Stimulated activated CD4-positive, alpha-beta T cell treated with anti-CD3 and anti-CD28 coated beads, Interleukin-2, amount 100 ng/mL, for 4 hours (primary cell): Measurements from ENCODE around the gene OPN1LW.
"Not testable (repeated sequence)": the region's sequence is repeated elsewhere in the genome, so short reads cannot be mapped to it uniquely, and the experiment has no call there.

Source experiments
- DNase-seq: peaks from one replicate; pipeline ENCODE4 v3.0.0-alpha.2; 2020; ENCODE audit warnings: low read depth

The OPN1LW gene

GRCh38 chrX:154135458-154136229 is 8.4 kb upstream of the OPN1LW start:
- no peak for DNase-seq

- peak; percentile 54 for DNase-seq
Measured at GRCh38 chrX:154136627-154137161, 7.3 kb upstream of the OPN1LW start.

GRCh38 chrX:154138857-154139256 is 5.2 kb upstream of the OPN1LW start:
- DNase-seq = no peak

- DNase-seq = no peak
Measured at GRCh38 chrX:154140206-154140605, 3.8 kb upstream of the OPN1LW start.

- DNase-seq = no peak
Measured at GRCh38 chrX:154140742-154141141, 3.3 kb upstream of the OPN1LW start.

- no peak for DNase-seq
Measured at GRCh38 chrX:154142386-154142785, 1.7 kb upstream of the OPN1LW start.

GRCh38 chrX:154142950-154143745 is 895 bp upstream of the OPN1LW start:
- DNase-seq = no peak

- not testable (repeated sequence) for DNase-seq
Measured at GRCh38 chrX:154151030-154151429, 7.0 kb downstream of the OPN1LW start.

GRCh38 chrX:154156221-154156620 is 12.2 kb downstream of the OPN1LW start:
- DNase-seq = not testable (repeated sequence)

GRCh38 chrX:154157207-154157606 is 13.2 kb downstream of the OPN1LW start:
- not testable (repeated sequence) for DNase-seq

GRCh38 chrX:154159345-154159744 is 15.3 kb downstream of the OPN1LW start:
- DNase-seq = not testable (repeated sequence)

GRCh38 chrX:154164902-154165301 is 20.9 kb downstream of the OPN1LW start:
- not testable (repeated sequence) for DNase-seq

GRCh38 chrX:154168384-154168783 is 24.3 kb downstream of the OPN1LW start:
- not testable (repeated sequence) for DNase-seq

GRCh38 chrX:154172535-154172943 is 28.5 kb downstream of the OPN1LW start:
- not testable (repeated sequence) for DNase-seq

- DNase-seq = not testable (repeated sequence)
Measured at GRCh38 chrX:154174356-154174755, 30.3 kb downstream of the OPN1LW start.

- not testable (repeated sequence) for DNase-seq
Measured at GRCh38 chrX:154182296-154182695, 38.3 kb downstream of the OPN1LW start, which contains the start of gene OPN1MW. Gene OPN1MW (plus strand): TSS chrX:154182596. CDS start chrX:154182678, 82 bp downstream.

GRCh38 chrX:154183794-154184193 is 39.8 kb downstream of the OPN1LW start:
- DNase-seq = not testable (repeated sequence)

GRCh38 chrX:154192846-154193245 is 48.8 kb downstream of the OPN1LW start:
- not testable (repeated sequence) for DNase-seq

GRCh38 chrX:154194316-154194715 is 50.3 kb downstream of the OPN1LW start:
- not testable (repeated sequence) for DNase-seq

- DNase-seq = not testable (repeated sequence)
Measured at GRCh38 chrX:154196466-154196865, 52.4 kb downstream of the OPN1LW start.
